GM21576 (cell line): ENCODE data around the gene TMEM184A.
A peak's percentile ranks its signal among the peaks of the same experiment; 100 is the strongest.

ENCODE experiments used
- ATAC-seq: cut with Tn5 transposase; IDR thresholded peaks from one replicate; pipeline ENCODE4 v1.9.1; 2021; ENCODE audit warnings: mild to moderate bottlenecking, moderate library complexity; ENCODE audit not compliant: unreplicated experiment

Gene TMEM184A

DNA sequence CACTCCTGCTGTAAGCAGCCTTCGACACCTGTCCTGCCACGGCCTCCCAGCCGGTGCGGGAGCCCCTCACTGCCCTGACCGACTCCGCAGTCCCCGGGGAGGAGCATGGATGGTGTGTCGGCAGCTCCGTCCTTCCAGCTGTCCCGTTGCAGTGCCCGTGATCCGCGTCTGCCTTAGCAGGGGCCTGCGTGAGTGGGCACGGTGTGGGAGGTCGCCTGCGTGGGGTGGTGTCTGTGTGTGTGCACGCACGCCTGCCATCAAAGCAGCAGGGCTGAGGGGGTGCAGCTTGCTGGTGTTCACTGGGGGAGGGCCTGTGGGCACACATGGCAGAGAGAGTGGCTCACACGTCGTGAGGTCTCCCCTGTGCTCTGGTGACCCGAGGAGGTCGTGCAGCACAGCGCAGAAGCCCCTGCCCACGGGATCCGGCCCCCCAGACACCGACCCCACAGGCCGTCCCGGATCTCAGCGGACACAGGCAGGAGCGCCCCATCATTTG is 15.2 kb downstream of the TMEM184A start:
- ATAC-seq, result no peak

DNA sequence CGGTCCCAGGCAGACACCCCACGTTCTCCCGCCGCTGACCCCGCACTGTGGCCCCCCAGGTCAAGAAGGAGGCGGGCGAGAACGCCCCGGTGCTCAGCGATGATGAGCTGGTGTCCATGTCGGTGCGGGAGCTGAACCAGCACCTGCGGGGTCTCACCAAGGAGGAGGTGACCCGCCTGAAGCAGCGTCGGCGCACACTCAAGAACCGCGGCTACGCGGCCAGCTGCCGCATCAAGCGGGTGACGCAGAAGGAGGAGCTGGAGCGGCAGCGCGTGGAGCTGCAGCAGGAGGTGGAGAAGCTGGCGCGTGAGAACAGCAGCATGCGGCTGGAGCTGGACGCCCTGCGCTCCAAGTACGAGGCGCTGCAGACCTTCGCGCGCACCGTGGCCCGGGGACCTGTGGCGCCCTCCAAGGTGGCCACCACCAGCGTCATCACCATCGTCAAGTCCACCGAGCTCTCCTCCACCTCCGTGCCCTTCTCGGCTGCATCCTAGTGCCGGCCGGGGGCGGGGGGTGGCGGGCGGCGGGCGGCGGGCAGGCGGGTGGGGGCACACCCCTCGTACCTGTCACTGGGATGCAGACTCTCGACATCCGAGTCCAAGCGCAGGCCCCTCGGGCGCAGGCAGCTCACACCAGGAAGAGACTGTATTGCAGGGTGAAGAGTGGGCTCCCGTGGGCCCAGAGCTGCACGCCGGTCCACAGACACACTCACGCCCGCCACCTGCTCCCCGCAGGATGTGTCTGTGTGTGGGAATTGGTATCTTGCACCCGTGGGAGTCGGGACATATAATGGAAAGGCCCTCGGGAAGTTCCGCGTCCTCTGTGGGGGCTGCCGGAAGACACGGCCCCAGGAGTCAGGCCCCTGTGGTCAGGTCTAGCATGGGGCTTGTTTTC is 15.9 kb downstream of the TMEM184A start:
- ATAC-seq, result no peak

DNA sequence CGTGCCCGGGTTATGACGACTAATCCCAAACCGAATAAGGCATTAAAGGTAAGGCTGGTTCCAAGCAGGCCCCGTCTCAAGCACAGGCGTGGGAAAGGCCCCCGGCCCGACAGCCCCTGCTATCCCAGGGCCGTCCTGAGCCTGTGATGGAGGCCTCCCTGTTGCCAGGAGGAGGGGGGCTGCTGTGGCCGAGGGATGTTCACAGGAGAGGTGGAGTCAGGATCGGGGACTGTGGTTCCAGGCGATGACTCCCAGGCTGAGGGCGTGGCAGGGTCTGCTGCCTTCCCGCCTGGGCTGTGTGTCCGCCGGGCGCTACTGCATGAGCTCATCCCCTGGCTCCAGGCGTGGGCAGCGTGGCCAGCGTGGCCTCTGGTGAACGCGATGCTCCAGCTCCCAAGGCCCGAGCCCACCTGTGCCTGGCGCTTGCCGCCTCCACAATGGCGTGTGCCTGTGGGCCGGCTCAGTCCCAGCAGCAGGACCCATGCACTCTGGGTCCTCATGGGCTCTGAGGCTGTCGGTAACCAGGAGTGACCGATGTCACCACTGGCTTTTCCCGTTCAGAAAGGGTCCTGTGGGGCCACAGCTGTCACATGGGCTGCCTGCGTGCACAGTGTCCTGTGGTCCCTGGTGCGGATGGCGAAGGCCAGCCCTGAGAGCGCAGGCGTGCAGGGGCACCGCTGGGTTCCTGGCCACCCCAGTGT is 16.7 kb downstream of the TMEM184A start:
- ATAC-seq, result no peak

DNA sequence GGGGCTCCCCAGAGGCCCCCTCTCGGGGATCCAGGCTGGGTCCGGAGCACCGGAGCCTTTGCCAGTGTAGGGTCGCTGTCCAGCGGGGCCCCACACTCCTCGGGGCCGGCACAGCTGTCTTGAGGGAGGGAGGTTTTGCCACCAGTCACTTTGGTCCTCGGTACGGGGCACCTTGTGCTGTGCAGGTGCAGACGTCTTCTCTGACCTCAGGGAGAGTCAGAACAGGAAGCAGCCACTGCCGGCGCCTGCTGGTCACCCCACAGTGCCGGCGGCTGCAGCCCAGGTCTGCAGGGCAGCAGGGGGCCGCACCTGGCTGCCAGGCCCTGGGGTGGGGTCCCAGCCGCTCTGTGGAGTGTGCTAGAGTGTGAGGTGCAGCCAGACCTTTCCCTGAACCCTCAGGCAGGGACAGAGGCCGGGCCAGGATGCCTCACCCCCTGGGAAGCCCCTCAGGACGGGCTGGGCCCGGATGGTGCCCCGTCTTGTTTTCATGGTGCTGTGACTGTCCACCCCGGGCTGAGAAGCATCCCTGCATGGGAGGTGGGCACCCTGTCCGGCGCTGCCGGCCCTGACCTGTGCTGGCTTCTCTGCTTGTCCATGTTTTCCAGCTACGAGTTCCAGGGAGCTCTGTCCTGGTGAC is 17.3 kb downstream of the TMEM184A start:
- ATAC-seq, result no peak

DNA sequence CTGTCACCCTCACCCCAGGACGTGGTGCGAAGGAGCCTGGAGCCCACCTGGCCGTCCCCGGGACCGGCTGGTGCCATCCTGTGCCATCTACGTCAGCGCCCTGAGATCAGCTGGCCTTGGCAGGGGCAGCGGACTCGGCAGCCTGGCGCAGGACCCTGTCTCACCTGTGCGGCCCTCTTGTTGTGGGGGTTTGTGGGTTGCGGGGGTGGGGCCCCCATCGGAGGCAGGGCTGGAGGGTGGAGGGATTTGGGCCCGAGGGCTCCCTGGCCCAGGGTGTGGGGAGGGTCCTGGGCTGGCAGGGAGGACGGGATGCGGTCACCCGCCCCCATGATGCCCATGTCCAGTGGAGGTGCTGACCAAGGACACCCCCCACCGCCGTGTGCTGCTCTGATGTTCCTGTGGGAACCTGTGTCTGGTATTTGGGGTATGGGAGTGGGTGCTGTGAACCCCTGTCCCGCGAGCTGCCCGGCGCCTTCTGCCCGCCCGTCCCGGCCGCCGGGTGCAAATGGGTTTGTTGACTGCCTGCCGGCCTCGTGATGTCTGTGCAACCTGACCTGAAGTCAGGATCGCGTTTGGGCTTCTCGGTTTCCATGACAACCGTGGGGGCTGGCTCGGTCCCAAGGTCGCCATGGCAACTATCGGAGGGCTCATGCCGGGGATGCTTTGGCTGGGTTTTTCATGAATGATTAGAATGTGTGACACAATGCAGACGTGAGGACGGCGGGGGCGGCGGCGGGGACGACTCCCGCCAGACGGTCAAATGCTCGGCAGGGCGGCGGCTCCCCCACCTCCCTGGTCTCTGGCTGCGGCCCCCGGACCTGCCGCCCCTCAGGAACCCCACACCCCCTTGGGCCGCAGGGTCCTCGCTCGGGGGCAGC is 18.2 kb downstream of the TMEM184A start:
- ATAC-seq, result no peak

DNA sequence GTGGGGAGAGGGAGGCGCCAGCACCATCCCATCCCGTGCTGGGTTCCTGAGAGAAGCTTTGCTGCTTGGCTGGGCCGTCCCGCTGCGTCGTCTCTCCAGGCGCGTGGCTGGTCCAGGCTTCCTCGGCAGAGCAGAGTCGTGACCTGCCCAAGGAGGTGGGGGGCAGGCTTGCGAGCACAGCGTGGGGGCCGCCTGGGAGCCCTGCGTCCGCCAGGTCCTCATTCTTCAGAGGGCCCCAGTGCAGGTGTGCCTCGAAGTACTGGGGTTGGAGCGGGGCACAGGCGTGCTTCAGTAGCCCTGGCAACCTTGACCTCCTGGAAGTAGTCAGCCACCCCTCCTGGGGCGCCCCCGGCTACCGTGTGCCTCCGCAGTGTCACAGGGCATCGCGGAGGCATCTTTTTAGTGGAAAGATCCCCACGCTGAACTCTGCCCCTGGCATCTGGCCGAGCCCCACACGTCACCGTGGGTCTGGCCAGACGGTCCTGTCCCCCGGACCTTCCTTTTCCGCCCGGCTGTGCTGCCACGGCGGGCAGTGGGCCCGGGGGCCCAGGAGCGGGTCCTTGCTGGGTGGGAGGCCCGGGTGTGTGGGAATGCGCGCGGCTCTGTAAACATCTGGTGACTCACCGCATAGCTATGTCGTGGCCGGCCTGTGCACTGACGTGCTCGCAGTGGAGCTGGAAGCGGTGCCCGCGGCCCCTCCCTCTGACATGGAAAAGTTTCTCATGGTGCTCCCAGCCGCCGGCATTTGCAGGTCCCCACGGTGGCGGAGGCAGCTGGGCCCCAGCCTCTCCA is 19.1 kb downstream of the TMEM184A start:
- ATAC-seq, result no peak

DNA sequence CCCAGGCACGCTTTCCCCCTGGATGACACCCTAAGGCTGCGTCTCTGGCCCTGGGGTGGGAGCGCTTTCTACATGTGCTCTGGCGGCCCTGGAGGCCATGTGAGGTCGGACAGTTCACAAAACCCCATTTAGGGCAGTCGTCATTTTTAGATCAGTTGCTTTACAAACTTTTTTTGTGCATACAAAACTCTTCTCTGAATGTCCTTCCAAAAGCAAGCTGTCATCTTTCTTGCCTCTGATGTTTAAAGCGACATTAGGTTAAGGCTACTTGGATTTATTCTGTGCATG is 19.6 kb downstream of the TMEM184A start:
- ATAC-seq, result no peak

DNA sequence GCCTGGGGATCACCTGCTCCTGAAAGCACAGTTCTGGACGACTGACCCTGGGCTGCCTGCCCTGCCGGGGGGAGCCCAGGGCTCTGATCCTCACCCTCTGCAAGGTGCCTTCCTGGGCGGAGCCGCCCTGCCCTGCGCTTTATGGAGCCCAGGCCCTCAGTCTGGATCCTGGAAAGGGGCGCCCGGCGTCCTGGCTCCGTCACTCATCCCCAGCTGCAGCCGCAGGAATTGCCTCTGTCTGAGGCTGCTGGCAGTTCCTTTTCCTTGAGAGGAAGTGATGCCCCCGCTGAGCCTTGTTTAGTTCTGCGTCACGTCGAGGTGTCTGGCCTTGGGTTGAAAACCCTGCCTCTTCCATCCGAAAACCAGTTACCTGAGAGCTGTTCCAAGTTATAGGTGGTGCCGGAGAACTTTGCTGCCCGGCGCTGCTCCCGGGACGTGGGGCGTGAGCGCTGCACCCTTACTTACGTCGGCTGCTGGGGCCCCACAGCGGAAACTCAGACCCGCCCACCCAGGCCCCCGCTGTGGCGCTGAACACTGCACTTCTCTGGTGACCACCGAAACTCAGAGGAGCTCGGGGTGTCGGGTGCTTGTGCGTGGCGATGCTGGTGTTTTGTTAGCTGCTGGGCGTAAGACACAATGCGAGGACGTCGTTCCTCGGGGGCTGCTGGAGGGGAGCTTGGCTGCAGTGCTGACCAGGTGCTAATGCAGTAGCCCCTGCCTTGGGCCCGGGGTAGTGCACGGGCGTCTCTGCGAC is 20.1 kb downstream of the TMEM184A start:
- no peak for ATAC-seq

DNA sequence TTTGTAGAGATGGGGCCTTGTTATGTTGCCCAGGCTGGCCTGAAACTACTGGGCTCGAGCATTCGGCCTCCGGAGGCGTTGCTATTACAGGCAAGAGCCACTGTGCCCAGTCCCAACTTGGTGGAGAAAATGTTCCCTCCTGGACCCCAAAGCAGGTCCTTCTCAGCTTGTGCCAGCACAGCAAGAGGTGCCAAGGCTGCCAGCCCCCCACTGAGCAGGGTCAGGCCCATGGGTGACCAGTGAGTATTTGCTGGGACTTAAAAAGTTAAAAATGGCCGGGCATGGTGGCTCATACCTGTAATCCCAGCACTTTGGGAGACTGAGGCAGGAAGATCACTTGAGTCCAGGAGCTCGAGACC is 20.9 kb downstream of the TMEM184A start:
- no peak for ATAC-seq

DNA sequence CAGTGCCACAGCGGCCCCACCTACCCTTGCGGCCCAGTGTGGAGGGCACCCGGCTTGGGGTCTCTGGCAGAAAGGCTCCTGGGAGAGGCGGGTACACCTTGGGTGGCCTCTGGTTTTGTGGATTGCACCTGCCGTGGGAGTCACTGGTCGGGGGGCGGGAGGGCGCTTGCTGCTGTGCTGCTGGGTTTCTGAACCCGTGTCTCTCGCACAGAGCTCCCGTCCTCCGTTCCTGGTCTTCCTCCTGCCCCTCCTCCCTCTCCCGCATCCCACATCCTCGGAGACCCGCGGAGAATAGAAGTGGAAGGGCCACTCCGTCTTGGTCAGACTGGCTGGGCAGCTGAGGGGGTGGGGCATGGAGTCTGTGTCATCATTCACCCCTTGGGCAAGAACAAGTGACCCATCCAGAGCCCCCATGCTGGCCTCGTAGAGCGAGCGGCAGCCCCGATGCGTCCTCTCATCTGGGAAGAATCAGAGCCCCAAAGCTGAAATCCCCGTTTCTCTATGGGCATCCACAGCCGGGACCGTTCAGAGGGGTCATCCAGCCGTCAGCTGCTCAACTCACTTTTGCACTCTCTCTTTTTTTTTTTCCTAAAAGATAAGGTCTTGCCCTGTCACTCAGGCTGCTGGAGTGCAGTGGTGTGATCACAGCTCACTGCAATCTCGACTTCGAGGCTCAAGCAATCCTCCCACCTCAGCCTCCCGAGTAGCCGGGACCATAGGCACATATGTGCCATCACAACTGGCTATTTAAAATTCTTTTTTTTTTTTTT is 21.5 kb downstream of the TMEM184A start:
- ATAC-seq, result no peak

DNA sequence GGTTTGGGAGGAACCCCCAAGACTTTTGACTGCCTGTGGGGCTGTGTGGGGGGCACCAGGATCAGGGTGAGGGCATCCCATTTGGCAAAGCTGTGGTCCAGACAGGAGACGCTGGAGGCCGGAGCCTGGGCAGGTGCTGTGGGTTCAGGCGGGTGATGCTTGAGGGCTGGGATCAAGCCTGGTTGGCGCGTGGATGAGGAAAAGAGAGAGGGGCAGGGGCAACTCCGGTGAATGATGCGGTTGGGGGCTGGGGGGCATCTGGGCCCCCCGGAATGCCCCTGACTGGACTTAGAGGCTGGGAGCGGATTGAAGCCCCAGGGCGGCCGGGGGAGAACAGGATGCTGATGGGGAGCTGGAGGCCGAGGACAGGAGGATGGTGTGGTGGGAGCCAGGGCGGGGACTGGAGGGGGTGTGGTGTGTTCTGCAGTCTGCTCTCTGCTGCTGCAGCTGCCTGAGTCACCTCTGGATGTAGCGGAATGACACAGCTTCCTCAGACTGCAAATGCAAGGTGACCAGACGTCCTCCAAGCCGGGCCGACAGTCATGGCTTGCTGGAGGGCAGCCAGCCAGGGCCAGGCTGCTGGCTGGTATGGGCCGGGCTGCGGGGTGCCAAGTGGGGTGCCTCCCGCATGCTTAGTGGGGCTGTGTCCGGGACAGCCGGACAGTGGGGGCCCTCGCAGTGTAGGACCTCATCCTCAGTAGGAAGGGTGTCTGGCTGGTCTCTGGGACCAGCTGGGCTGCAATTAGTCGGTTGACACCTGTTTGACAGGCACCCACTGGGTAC is 22.3 kb downstream of the TMEM184A start:
- no peak for ATAC-seq

DNA sequence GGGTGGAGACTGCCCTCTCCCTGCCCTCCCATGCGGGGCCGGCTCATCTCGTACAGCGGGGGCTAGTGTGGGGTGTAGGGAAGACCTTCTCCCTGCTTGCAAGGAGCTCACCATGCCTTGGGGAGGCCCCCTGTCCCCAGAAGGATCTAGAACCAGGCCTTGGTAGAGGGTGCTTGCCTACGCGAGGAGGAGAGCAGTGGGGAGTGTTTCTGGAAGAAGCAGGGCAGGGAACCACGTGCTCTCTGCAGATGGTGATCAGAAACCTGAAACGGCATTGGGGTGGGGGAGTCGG is 22.8 kb downstream of the TMEM184A start:
- ATAC-seq, result no peak

DNA sequence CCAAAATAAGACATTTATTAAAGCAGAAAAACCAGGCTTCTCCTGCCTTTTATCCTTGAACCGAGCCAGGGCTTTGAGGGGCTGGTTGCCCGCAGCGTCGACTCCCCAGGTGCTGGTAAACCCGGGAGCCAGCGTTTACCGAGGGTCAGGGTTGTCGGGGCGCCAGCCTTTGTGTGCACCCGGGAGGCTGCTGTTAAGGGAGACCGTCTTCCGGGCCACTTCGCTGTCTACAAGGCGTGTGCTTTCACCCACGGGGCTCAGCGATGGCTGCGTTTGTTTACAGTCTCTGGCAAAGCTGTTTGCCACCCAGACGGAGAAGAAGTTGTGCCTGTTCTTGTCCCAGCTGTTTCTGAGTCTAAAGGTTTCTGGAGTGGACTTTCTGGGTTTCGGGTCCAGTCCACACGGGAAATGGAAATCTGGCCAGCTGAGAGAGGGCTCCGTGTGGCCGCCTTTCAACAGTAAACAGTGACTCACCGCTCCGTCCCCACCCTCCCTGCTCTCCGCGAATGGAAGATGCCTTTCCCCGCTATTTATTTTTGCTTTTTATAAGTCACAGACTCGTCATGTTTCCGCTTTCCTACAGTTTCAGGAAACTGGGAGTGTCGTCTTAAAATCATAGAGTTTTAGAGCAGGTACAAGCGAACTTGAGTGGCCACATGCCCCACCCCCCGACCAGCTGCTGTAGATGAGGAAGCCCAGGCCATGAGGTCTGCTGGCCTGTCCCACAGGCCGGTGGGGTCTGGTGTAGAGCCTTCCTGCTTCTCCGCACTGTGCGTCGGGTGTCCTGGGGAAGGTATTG is 23.4 kb downstream of the TMEM184A start:
- ATAC-seq, result no peak

DNA sequence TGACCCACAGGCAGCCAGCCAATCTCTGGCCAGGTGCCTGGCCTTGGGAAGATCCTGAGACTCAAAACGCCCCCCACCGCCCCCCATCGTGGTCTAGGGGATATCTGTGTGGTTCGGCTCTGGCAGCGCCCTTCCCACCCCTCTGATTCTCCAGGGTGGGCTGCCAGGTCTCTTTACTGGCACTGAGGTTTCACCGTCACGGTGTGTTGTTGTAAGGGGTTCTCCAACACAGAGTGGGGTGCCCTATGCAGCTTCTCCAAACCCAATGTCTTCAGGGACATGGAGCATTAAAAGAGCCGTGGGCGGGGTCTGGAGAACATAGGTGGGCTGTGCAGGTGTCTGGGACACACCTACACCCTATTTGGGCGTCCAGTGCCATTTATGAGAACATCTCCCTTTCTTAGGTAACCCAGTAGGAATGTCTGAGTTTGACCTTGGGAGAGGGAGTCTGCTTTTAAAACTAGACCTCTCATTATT is 24.0 kb downstream of the TMEM184A start:
- ATAC-seq, result no peak

DNA sequence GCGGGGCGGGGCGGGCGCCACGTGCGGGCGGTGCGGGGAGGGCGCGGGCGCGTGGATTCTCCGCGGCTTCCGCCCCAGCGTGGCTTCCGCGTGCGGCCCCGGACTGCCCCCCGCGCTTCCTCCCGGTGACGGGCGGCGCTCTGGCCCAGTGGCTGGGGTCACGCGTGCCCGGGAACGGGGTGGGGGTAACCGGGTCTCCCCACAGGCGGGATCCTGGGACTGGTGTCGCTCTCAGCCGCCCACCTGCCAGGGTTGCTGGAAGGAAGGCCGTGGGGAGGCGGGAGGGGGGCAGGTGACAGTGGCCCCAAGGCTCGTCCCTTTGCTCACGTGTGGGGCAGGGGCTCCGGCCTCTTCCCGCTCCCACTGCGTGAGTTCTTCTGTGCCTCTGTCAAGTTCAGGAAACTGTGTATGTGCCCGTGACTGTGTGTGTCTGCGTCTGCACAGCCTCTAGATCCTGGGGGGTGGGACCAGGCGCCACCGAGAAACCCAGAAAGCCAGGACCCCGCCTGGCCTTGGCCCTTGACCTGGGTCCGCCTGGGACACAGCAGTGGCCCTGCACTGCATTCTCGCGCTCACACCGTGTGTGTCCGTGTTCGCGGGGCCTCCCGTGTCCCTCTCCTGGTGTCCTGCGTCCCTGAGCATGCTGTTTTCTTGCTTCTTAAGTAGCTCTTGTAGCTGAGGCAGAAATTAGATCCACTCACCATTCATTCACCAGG is 24.6 kb downstream of the TMEM184A start:
- ATAC-seq, result no peak

DNA sequence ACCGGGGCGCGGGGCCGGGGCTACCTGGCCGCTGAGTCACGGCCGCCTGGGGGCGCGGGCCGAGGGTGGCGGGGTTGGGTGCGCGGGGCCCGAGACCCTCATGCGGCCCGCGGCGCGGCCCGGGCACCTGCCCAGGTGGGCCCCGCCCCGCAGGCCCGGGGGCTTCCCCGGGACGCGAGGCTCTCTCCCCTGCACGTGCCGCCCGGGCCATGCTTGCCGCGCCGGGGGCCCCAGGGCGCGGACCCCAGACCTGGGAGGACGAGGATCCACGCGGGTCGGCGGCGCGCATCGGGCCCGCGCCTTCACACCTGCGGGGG is 25.1 kb downstream of the TMEM184A start:
- ATAC-seq, result peak; percentile 17
